HL-60 (cell line): ENCODE measurements around the gene DDX24.

Experiments used
- DNase-seq, 2 experiments: peaks; one replicate each; pipeline ENCODE4 v3.0.0-alpha.2; 2010 to 2020; ENCODE audit warnings: low read depth in 1 of 2, low spot score in 1 of 2
- H3K27ac ChIP-seq: fragments of 250-450 bp; sonication (Bioruptor Pico); replicated peaks from 2 replicates; pipeline ENCODE4 v1.5.1; 2020; ENCODE audit warnings: mild to moderate bottlenecking, moderate library complexity
- H3K27me3 ChIP-seq: fragments of 250-450 bp; sonication (Bioruptor Pico); 2 replicates; pipeline ENCODE4 v1.5.1; 2021; ENCODE audit warnings: mild to moderate bottlenecking, moderate library complexity; ENCODE audit not compliant: insufficient read depth, poor library complexity, severe bottlenecking
- H3K4me3 ChIP-seq: replicated peaks from 2 replicates; pipeline ENCODE4 v1.5.1; 2011; ENCODE audit warnings: mild to moderate bottlenecking, control low read depth, low read length; ENCODE audit not compliant: insufficient read depth
- CTCF ChIP-seq: IDR thresholded peaks from one replicate; pipeline ENCODE4 v1.5.1; 2011; ENCODE audit warnings: low read length, control low read depth, inconsistent platforms; ENCODE audit not compliant: insufficient read depth
- GABPA ChIP-seq: IDR thresholded peaks from 2 replicates; pipeline ENCODE4 v1.6.1; 2012; ENCODE audit warnings: low read depth
- POLR2AphosphoS5 ChIP-seq: IDR thresholded peaks from 2 replicates; pipeline ENCODE4 v1.6.1; 2012; ENCODE audit warnings: low read depth
- REST ChIP-seq: IDR thresholded peaks from 2 replicates; pipeline ENCODE4 v1.6.1; 2012; ENCODE audit warnings: low read depth; ENCODE audit not compliant: insufficient replicate concordance
- SPI1 ChIP-seq: IDR thresholded peaks from 2 replicates; pipeline ENCODE4 v1.6.1; 2012; ENCODE audit warnings: low read depth, mild to moderate bottlenecking, borderline replicate concordance

DDX24 gene

GRCh38 chr14:94058674-94059138 is 22.3 kb downstream of the DDX24 start:
- DNase-seq, result no peak
- Histone ChIP-seq H3K4me3 (no peak overlapping the region), H3K27ac (no peak overlapping the region), H3K27me3 (no peaks in the 10 kb centered on the region)
- TF ChIP-seq CTCF, result no peak

- H3K27me3 ChIP-seq, result no peaks in the 10 kb centered on the region
- H3K4me3 ChIP-seq, result no peak overlapping the region
- H3K27ac ChIP-seq, result no peak overlapping the region
- DNase-seq, result no peak
- TF ChIP-seq SPI1 (no peak), REST (no peak), CTCF (no peak), POLR2AphosphoS5 (no peak), GABPA (no peak)
These were observed 22.8 kb downstream of the DDX24 start for GRCh38 chr14:94058128-94058673.

- Histone ChIP-seq H3K27ac (no peak overlapping the region), H3K27me3 (no peaks in the 10 kb centered on the region), H3K4me3 (no peak overlapping the region)
- DNase-seq, result no peak
- TF ChIP-seq POLR2AphosphoS5, result no peak
- TF ChIP-seq SPI1, result no peak
- TF ChIP-seq REST, result no peak
- no peak for TF ChIP-seq GABPA
- no peak for TF ChIP-seq CTCF
These were observed 24.3 kb downstream of the DDX24 start for GRCh38 chr14:94056579-94057308.

GRCh38 chr14:94054936-94055335 is 26.1 kb downstream of the DDX24 start:
- no peak overlapping the region for H3K4me3 ChIP-seq
- TF ChIP-seq SPI1 (no peak), REST (no peak), POLR2AphosphoS5 (no peak), GABPA (no peak), CTCF (no peak)

More at GRCh38 chr14:94054936-94055335, 26.1 kb downstream of the DDX24 start:
- no peak overlapping the region for H3K27ac ChIP-seq
- no peaks in the 10 kb centered on the region for H3K27me3 ChIP-seq
- no peak for DNase-seq
